Embryonic facial prominence (tissue), 1 donor: ENCODE measurements around the gene SPTLC1.
"Not testable (repeated sequence)": the region's sequence is repeated elsewhere in the genome, so short reads cannot be mapped to it uniquely, and the experiment has no call there.

Source experiments
- DNase-seq: peaks from one replicate; pipeline ENCODE4 v3.0.0-alpha.2; 2016; ENCODE audit errors: extremely low spot score

Gene SPTLC1

DNA sequence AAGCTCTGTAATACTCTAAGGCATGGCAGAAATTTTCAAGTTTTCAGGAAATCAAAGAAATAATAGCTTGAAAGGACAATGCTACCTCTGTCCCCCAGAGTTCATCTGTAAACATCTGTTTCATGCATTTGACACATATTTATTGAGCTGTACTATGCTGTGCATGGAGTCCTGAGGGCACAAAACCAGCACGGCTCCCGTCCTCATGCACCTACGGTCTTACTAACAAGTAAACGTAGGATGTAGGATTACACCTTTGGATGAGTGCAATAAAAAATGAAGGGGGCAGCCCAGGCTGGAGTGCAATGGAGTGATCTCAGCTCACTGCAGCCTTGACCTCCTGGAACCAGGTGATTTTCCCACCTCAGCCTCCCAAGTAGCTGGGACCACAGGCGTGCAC, 81.9 kb downstream of the SPTLC1 start:
- no peak for DNase-seq

GRCh38 chr9:92032891-92033290, 82.3 kb downstream of the SPTLC1 start:
- no peak for DNase-seq

- no peak for DNase-seq
These were observed 84.8 kb downstream of the SPTLC1 start for GRCh38 chr9:92030367-92030766.

DNA sequence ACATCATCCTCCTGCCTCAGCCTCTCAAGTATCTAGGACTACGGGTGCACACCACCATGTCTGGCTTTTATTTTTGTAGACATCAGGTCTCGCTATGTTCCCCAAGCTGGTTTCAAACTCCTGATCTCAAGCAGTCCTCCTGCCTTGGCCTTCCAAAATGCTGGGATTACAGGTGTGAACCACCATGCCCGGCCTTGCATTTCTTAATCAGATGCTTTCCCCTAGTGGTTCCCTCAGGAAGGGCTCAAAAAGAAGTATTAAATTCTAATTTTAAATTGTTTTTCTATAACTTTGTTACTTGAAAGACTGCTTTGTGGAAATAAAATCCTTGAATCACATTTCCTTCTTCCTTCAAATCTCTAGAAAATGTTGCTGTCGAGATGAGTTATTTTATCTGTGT, 85.7 kb downstream of the SPTLC1 start:
- no peak for DNase-seq

- DNase-seq: no peak
These were observed 88.8 kb downstream of the SPTLC1 start for GRCh38 chr9:92026206-92027002.

- DNase-seq: not testable (repeated sequence)
These were observed 93.2 kb downstream of the SPTLC1 start for GRCh38 chr9:92021785-92022541.

DNA sequence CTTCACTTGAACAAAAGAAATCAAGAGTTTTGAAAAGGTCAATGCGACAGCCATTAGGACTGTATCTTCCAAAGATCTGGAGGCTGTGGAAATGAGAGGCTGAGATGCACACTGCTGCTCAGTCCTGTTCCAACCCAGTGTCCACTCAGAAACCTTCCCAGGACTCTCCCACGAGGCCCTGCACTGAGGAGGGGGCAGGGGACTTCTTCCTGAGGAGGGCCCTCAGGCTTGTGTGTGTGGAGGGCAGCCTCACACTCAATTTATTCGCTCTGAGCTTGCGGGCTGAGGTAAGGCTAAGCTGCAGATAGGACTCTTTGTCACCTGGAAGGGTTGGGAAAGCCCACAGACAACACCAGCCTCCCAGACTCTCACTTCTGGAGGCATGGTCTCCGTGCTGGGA, 95.6 kb downstream of the SPTLC1 start:
- DNase-seq: no peak

DNA sequence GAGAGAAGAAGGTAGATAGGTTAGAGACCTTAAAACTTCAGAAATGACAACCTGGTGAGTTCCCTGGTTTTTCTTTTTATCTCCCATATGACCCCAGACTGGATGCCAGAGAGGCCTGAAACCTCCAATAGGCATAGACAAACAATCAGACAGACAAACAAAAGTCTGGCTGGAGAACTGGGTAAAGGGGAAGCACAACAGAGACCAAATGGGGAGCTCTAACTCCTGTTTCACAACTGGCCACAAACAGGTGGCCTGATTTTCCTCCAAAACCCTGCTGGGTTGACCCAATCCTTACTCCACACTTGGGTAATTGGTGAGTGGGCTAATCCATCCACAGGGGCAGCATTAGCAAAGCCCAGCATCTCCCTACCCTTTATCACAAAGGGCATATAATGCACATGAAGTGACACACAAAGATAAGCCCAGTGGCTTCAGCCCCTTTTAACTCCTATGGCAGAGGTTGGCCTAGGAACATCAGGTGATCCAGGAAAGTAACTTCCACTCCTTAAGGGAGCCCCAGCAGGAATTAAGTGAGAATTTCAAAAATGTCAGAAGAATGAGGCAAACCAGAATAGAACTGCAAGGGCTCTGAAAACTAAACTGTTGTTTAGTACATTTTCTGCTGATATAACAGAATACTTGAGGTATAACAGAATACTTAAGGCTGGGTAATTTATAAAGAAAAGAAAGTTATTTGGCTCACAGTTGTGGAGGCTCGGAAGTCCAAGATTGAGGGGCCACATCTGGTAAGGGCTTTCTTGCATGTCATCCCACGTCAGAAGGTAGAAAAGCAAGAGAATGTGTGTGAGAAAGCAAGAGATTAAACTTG, 104.3 kb downstream of the SPTLC1 start:
- DNase-seq: no peak

GRCh38 chr9:92010253-92010652, 105.0 kb downstream of the SPTLC1 start:
- DNase-seq: not testable (repeated sequence)

GRCh38 chr9:92008041-92008440, 107.2 kb downstream of the SPTLC1 start:
- DNase-seq: no peak

DNA sequence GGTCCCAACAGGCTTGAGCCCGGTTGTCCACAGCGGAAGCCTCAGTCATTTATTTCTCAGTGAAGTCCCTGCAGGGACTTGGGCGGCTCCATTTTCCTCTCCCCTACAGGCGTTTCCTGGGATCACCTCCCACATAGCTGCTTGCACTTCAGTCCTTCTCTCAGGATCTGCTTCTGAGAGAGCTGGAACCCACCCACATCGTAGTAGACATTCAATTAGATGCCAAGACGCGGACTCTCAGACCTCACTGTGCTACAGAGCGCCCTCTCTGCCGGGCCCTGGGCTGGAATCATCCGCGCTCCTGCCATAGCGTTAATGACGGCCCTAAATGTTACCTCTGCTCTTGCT, 111.2 kb downstream of the SPTLC1 start:
- no peak for DNase-seq

DNA sequence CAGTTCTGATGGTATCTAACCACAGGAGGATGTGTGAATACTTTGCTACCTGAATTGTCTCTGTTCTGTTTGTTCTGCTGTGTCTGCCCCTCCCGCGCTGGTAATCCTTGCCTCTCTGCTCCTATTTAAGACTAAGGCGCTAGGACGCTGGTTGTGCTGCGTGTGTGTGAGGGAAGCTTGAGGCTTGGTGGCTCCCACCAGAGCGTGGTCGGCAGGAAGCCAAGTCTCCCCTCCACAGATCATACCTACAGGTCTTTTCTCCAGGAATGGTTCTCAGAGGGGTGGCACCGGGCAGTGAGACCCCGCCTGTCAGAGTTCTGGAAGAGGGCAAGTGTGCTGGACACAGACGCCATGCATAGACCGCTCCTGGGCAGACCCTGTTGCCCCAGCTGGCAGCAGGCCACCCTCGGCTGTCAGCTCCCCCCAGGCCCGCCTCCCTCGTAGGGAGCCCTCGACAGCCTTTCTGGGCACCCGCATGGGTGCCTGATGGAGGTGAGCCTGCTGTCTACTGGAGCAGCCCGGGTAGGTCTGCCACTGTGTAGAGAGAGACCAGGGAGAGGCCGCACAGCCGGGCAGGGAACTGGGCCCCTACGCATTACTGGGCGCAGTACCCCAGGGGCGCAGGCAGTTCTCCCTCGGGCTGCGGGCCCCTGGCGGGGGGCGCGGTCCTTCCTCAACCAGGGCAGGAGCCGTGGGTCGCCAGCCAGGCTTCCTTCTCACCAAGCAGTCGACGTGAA, 111.7 kb downstream of the SPTLC1 start:
- DNase-seq: no peak

DNA sequence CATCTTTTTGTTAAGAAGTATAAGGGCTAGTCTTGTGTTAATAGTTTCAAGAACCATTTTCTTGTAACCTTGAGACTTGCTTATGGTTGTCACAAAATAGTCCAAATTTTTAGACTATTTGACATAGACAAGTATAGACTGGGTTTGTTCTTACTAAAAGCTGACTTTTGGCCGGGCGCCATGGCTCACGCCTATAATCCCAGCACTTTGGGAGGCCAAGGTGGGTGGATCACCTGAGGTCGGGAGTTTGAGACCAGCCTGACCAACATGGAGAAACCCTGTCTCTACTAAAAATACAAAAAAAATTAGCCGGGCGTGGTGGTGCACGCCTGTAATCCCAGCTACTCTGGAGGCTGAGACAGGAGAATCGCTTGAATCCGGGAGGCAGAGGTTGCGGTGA, 113.3 kb downstream of the SPTLC1 start:
- not testable (repeated sequence) for DNase-seq

GRCh38 chr9:92001244-92001643, 114.0 kb downstream of the SPTLC1 start:
- DNase-seq: no peak

- DNase-seq: no peak
These were observed 120.1 kb downstream of the SPTLC1 start for GRCh38 chr9:91995000-91995655.

GRCh38 chr9:91994422-91994821, 120.8 kb downstream of the SPTLC1 start:
- DNase-seq: no peak

DNA sequence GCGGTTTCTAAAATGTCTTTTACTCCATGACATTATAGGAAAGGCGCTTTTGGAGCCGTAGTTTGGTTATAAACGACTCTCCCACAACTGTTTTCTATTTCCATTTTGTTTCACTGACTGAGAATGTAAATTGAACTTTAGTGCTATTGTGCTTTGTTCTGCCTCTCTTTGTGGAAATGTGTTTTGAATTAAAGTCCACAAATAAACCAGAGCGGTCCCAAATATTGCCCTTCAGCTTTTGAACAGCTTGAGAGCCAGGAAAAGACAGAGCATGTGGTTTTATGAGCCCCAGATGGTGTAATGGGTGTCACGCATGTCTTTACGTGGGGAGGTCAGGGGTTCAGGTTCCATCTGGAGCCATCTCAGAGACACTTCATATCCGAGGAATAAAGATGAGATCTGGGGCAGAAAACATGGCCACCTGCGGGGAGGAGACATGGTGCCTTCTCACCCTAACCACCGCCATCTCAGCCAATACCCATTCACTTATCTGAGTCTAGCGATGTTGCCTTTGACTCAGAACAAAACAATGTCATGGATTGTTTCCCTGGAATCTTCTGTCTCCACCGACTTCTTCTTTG, 122.7 kb downstream of the SPTLC1 start:
- DNase-seq: peak; percentile 77

DNA sequence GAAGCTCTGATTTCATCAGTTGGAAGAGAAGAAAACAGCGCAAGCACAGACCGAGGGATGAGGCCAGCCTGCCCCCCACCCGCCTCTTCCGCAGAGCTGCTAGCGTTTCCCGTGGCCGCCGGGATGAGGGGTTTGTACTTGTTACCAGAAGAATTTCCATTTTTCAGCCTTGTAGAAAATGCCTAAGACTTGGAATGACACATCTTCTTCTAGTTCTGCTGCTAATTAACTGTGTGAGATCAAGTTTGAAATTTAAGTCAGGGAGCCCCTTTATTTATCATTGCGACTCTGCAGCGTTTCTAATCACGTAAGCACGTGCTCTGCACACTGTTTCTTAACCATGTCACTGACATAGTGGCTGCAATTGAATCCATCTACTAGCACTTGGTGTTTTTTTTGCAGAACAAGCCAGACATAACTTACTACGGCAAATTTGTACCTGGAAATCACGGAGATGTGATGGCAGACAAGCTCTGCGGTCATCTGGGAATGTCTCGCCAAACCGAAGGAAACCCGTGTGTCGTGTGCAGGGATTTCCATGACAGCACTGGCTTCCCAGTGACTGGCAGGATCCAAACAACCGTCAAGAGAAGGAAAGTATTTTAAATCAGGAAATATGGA, 123.4 kb downstream of the SPTLC1 start:
- peak; percentile 67 for DNase-seq

- no peak for DNase-seq
These were observed 129.0 kb downstream of the SPTLC1 start for GRCh38 chr9:91986248-91986647.

GRCh38 chr9:91985692-91986091, 129.5 kb downstream of the SPTLC1 start:
- no peak for DNase-seq
